Hepatocyte (in vitro differentiated cells): Measurements from ENCODE around the gene KRT37.
"Not testable (repeated sequence)": the region's sequence is repeated elsewhere in the genome, so short reads cannot be mapped to it uniquely, and the experiment has no call there.

Experiments
- CTCF ChIP-seq: fragments of 200-600 bp; sonication (generic); IDR thresholded peaks from 2 replicates; pipeline ENCODE4 v1.5.1; 2016; ENCODE audit warnings: antibody characterized with exemption, mild to moderate bottlenecking; ENCODE audit not compliant: poor library complexity
- EZH2 ChIP-seq: fragments of 200-600 bp; sonication (generic); IDR thresholded peaks from 2 replicates; pipeline ENCODE4 v1.6.1; 2016; ENCODE audit warnings: antibody characterized with exemption, mild to moderate bottlenecking, borderline replicate concordance

- TF ChIP-seq CTCF, EZH2: not testable (repeated sequence)
Measured at GRCh38 chr17:41381943-41382342, 42.4 kb downstream of the KRT37 start, which contains the start of gene KRT34.
